WI38 (cell line): ENCODE data around the gene IL9R.
"Not testable (repeated sequence)": the region's sequence is repeated elsewhere in the genome, so short reads cannot be mapped to it uniquely, and the experiment has no call there.

Experiments
- H3K4me3 ChIP-seq: 2 replicates; pipeline ENCODE4 v1.5.1; 2011; ENCODE audit warnings: low read depth, mild to moderate bottlenecking, control low read depth, low read length
- CTCF ChIP-seq: IDR thresholded peaks from 2 replicates; pipeline ENCODE4 v1.5.1; 2012; ENCODE audit warnings: low read depth, mild to moderate bottlenecking, control low read depth, low read length

IL9R gene

GRCh38 chrX:156004256-156004655, 6.8 kb downstream of the IL9R start:
- no peak overlapping the region for H3K4me3 ChIP-seq
- no peak for TF ChIP-seq CTCF

GRCh38 chrX:156004740-156005139, 7.2 kb downstream of the IL9R start:
- no peak overlapping the region for H3K4me3 ChIP-seq
- TF ChIP-seq CTCF: no peak

- no peak for TF ChIP-seq CTCF
- no peak overlapping the region for H3K4me3 ChIP-seq
These were observed 7.6 kb downstream of the IL9R start for GRCh38 chrX:156005144-156005543.

- not testable (repeated sequence) for H3K4me3 ChIP-seq
These were observed 9.0 kb downstream of the IL9R start for GRCh38 chrX:156006468-156006867.

GRCh38 chrX:156008379-156008778, 10.9 kb downstream of the IL9R start:
- not testable (repeated sequence) for H3K4me3 ChIP-seq

- no peak for TF ChIP-seq CTCF
- H3K4me3 ChIP-seq: no peak overlapping the region
These were observed 11.4 kb downstream of the IL9R start for GRCh38 chrX:156008915-156009314.

- not testable (repeated sequence) for H3K4me3 ChIP-seq
These were observed 12.2 kb downstream of the IL9R start for GRCh38 chrX:156009691-156010090.

GRCh38 chrX:156013286-156013953, 15.9 kb downstream of the IL9R start:
- not testable (repeated sequence) for H3K4me3 ChIP-seq

GRCh38 chrX:156019846-156020245, 22.4 kb downstream of the IL9R start:
- H3K4me3 ChIP-seq: not testable (repeated sequence)

GRCh38 chrX:156023002-156023401, 25.5 kb downstream of the IL9R start:
- H3K4me3 ChIP-seq: not testable (repeated sequence)

GRCh38 chrX:156024949-156025492, 27.5 kb downstream of the IL9R start:
- not testable (repeated sequence) for H3K4me3 ChIP-seq

GRCh38 chrX:156028653-156029237, 31.2 kb downstream of the IL9R start:
- H3K4me3 ChIP-seq: not testable (repeated sequence)

GRCh38 chrX:156029296-156029695, 31.8 kb downstream of the IL9R start:
- H3K4me3 ChIP-seq: not testable (repeated sequence)

GRCh38 chrX:156029707-156030442, 32.4 kb downstream of the IL9R start:
- not testable (repeated sequence) for H3K4me3 ChIP-seq

- not testable (repeated sequence) for H3K4me3 ChIP-seq
These were observed 33.0 kb downstream of the IL9R start for GRCh38 chrX:156030474-156030873.
